ENCODE measurements around the gene FNDC3A.

DNA sequence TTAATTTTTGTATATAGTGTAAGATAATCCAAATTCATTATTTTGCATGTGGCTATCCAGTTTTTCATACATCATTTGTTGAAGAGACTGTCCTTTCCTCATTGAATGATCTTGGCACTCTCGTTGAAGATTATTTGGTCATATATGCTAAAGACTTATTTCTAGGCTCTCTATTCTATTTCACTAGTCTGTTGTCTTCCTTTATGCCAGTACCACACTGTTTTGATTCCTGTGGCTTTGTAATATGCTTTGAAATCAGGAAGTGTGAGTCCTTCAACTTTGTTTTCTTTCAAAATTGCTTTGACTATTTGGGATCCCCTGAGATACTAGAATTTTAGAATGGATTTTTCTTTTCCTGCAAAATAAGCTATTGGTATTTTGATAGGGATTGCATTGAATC, 24.5 kb downstream of the FNDC3A start:
- TF ChIP-seq, protein P1, sequence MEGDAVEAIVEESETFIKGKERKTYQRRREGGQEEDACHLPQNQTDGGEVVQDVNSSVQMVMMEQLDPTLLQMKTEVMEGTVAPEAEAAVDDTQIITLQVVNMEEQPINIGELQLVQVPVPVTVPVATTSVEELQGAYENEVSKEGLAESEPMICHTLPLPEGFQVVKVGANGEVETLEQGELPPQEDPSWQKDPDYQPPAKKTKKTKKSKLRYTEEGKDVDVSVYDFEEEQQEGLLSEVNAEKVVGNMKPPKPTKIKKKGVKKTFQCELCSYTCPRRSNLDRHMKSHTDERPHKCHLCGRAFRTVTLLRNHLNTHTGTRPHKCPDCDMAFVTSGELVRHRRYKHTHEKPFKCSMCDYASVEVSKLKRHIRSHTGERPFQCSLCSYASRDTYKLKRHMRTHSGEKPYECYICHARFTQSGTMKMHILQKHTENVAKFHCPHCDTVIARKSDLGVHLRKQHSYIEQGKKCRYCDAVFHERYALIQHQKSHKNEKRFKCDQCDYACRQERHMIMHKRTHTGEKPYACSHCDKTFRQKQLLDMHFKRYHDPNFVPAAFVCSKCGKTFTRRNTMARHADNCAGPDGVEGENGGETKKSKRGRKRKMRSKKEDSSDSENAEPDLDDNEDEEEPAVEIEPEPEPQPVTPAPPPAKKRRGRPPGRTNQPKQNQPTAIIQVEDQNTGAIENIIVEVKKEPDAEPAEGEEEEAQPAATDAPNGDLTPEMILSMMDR (conservative IDR thresholded peaks at IDR 0.05) = no peak
- TF ChIP-seq EZH2 (IDR thresholded peaks at IDR 0.05; ENCODE audit: low read depth) = no peak

Measured in PC-9 (cell line).